Measurements from ENCODE around the gene DNAJB1. TPM values are rescaled to one million over a fixed set of nuclear protein-coding genes. Genes with fewer than 3 reads are reported as not detected.
A peak's percentile ranks its signal among the peaks of the same experiment; 100 is the strongest.

DNAJB1 gene
- total and polyA plus RNA-seq, 2 of the 13 experiments (the other 11 are each of a cell fraction or from before 2014, with no cell fraction given), result 87.5 to 97.3 TPM

- TF ChIP-seq SMARCC2 (IDR thresholded peaks at IDR 0.05) (no peak), POLR2G (IDR thresholded peaks at IDR 0.05; ENCODE audit: low read depth, low read length) (peak; percentile 99), DBP (CRISPR knock-in tag; IDR thresholded peaks at IDR 0.05; ENCODE audit: not compliant biosample characterization) (no peak), ZNF616 (CRISPR knock-in tag; IDR thresholded peaks at IDR 0.05; ENCODE audit: low read depth) (peak; percentile 22; the same call in 1 of the 2 replicates), SP140L (CRISPR knock-in tag; IDR thresholded peaks at IDR 0.05; ENCODE audit: borderline replicate concordance) (0 out of 2 replicates have a peak, but pooled peaks have one; percentile 39), GABPA (IDR thresholded peaks at IDR 0.05; ENCODE audit: low read depth, low read length) (no peak), GABPA (CRISPR knock-in tag; IDR thresholded peaks at IDR 0.05; ENCODE audit: low read depth) (peak; percentile 27), NONO (IDR thresholded peaks at IDR 0.05) (no peak), NONO (CRISPR knock-in tag; conservative IDR thresholded peaks at IDR 0.05) (no peak), ZNF513 (CRISPR knock-in tag; conservative IDR thresholded peaks at IDR 0.05) (no peak), TARDBP (CRISPR knock-in tag; IDR thresholded peaks at IDR 0.05) (no peak), ZNF296 (CRISPR knock-in tag; conservative IDR thresholded peaks at IDR 0.05) (peak; percentile 69; the same call in 1 of the 2 replicates), LCORL (IDR thresholded peaks at IDR 0.05) (no peak), LCORL (CRISPR knock-in tag; IDR thresholded peaks at IDR 0.05) (peak; percentile 51; the same call in 1 of the 2 replicates), FOSL1 (CRISPR knock-in tag; IDR thresholded peaks at IDR 0.05; ENCODE audit: borderline replicate concordance) (no peak), ZNF609 (CRISPR knock-in tag; IDR thresholded peaks at IDR 0.05; ENCODE audit: borderline replicate concordance) (peak; percentile 39; the same call in 1 of the 2 replicates), ZFYVE20 (CRISPR knock-in tag; IDR thresholded peaks at IDR 0.05; ENCODE audit: borderline replicate concordance, low read depth) (0 out of 2 replicates have a peak, but pooled peaks have one; percentile 75), KLF11 (CRISPR knock-in tag; IDR thresholded peaks at IDR 0.05) (0 out of 2 replicates have a peak, but pooled peaks have one; percentile 41), RFX5 (IDR thresholded peaks at IDR 0.05; ENCODE audit: low read depth, low read length) (no peak), TAF1 (CRISPR knock-in tag; IDR thresholded peaks at IDR 0.05) (peak; percentile 91)
- TF ChIP-seq, protein P1, sequence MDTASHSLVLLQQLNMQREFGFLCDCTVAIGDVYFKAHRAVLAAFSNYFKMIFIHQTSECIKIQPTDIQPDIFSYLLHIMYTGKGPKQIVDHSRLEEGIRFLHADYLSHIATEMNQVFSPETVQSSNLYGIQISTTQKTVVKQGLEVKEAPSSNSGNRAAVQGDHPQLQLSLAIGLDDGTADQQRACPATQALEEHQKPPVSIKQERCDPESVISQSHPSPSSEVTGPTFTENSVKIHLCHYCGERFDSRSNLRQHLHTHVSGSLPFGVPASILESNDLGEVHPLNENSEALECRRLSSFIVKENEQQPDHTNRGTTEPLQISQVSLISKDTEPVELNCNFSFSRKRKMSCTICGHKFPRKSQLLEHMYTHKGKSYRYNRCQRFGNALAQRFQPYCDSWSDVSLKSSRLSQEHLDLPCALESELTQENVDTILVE (CRISPR knock-in tag; IDR thresholded peaks at IDR 0.05), result 0 out of 2 replicates have a peak, but pooled peaks have one; percentile 47
- TF ChIP-seq, protein P2, sequence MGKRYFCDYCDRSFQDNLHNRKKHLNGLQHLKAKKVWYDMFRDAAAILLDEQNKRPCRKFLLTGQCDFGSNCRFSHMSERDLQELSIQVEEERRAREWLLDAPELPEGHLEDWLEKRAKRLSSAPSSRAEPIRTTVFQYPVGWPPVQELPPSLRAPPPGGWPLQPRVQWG (CRISPR knock-in tag; IDR thresholded peaks at IDR 0.05; ENCODE audit: borderline replicate concordance, low read depth), result no peak
Measured at GRCh38 chr19:14517840-14518505, at the start of gene DNAJB1 (continued).
